T-helper 1 cell (primary cell): ENCODE data around the gene FYCO1.

Experiments
- DNase-seq, 5 donors: peaks; one replicate each; pipeline ENCODE4 v3.0.0-alpha.2; 2012 to 2020

Gene FYCO1

DNA sequence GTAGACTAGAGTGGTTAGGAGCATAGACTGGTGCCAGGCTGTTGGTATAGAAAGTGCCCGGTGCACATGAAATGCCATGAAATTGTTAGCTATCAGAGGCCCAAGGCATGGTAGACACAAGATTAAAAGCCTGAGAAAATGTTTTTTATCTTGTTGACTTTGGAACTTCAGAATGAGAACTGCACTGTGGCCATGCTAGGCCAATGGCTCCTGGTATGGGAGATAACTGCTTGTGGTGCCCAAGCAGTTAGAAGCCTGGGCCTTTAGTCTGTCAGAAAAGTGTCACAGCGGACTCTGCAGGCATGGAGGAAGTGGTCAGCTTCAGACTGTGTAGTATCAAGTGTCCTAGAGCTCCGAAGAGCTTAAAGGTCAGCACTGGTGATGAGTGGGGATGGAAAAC lies 11.9 kb downstream of the FYCO1 start:
- DNase-seq, result no peak

DNA sequence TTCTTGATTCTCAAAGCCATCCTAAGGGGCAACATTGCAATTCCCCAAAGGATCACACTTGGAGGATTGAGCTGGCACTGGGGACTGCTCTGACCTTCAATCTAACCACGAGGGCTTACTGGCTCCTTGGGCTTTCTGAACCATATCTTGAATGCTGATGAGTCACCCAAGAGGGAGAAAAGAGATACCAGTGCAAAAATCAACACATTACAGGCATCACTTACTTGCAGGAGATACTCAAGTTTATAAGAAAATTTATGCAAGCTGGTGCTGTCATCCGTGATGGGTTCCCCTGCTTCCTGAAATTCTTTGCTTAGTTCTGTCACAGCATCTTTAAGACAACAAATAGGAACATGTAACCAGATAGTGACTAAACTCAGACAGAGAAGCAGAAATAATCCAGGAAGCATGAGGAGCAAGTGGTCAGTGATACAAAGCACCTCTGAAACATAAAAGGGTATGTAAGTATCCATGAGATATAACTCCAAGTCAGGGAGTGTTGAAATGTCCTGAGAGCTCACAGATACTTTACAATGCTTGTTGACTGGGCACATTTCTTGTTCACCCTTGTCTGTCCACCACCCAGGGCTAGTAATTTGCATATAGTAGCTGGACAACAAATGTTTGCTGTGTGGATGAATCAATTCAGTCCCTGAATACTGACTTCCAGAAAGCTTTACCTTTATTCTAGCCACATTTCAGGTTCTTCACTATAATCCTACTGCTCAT lies 14.1 kb downstream of the FYCO1 start:
- no peak for DNase-seq

DNA sequence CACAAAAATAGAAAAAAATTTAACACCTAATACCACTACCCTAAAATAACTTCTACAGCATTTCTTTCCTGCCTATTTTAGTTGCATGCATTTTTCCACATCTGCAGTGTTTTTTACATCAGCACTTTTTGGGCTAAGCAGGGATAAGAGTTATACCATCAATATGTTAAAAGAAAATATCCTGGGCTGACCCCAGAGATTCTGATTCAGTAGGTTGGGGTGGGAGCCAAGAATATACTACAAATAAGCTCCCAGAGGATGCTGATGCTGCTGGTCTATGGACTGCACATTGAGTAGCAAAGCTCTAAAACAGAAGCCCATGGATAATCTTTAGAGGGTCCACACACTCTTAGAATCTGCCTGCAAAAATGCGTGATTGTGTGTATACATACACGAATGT lies 14.8 kb downstream of the FYCO1 start:
- no peak for DNase-seq

DNA sequence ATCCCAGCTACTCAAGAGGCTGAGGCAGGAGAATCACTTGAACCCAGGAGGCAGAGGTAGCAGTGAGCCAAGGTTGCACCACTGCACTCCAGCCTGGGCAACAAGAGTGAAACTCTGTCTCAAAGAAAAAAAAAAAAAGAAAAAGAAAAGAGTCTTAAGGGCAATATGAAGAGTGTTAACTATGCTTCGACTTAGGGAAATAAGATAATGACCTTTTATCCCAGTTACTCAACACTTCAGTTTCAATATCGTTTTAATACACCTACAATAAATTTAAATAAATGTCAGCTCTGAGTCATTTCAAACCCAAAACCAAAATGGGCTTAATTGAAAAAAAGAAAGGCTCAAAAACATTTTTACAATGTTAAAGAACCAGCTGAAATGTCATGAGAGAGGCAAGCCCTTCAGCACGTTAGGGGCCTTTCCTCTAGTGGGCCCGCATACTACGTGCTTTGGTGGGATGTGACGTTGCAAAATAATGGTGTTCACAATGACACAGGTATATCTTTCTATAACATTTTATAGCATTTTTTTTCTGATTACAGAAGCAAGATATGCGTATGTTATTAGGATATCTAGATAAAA lies 15.3 kb downstream of the FYCO1 start:
- peak in 1 of 5 donors; percentile 23 for DNase-seq

DNA sequence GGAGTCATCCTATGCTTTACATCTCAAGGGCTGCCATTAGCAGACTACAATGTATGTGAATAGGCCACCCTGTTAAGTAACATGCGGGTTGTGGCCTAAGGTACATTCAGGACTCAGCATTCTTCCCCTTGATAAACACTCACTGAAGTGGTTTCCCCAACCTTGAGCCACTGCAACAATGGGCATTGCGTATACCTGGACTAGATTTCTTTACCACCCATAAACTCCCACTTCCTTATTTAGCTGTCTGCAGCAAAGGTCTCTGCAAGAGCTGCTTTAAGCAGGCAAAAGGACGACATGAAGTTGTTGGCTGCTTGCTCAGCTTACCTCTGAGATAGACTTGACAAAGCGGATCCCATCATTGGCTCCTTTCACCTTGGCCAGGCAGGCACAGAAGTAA lies 16.2 kb downstream of the FYCO1 start:
- no peak for DNase-seq

DNA sequence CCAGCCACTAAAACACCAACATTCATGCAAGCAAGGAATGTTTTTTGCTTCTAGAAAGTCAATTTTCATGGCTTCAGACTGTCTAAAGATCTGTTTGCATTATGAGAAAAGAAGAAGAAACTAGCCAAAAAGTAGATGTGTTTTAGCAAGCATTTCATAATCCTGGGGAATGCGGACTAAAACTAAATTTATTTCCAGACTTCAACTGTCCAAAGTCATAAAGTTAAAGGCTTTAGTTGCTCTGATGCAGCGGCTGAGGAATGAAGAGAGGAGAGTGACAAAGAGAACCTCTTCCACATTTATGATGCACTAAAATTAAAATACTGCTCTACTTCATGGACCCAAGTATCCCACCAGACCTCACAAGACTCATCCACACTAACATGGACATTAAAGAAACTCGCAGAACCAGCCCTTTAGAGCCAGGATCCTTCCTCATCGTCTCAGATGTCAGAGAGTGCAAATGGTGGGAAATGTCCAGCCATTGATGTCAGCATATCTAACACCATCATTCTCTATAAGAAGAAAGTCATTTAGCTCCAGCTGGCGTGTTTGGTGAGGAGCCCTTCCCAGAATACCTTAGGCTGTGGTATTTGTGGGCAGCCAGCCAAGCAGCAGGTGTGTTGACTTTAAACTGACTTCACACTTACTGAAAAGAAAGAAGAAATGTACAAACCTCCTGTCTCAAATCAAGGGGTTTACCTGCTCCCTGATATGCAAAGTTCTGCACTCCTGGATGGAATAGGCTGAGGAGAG lies 17.4 kb downstream of the FYCO1 start:
- peak in 2 of 5 donors; percentile 43 to 84 for DNase-seq

GRCh38 chr3:45976191-45977091 lies 19.2 kb downstream of the FYCO1 start:
- DNase-seq, result peak in 2 of 5 donors; percentile 41 to 45

DNA sequence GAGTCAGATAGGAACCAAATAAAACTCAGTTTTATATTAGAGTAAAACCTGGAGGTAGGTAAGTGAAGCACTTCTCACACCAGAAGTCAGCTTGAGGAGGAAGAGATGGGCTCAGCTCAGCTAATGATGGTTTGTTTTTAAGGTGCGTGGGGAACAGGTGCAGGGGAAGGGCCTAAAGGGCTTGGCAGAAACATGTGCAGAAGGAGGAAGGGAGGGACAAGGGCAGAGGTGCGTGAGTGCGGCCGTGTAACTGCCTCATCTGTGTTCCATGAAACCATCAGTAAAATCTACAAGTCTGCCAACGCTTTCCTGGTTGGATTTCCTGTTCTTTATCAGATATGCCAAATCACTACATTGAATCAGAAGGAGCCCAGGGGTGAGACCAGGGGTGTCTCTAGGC lies 19.9 kb downstream of the FYCO1 start:
- DNase-seq, result no peak

DNA sequence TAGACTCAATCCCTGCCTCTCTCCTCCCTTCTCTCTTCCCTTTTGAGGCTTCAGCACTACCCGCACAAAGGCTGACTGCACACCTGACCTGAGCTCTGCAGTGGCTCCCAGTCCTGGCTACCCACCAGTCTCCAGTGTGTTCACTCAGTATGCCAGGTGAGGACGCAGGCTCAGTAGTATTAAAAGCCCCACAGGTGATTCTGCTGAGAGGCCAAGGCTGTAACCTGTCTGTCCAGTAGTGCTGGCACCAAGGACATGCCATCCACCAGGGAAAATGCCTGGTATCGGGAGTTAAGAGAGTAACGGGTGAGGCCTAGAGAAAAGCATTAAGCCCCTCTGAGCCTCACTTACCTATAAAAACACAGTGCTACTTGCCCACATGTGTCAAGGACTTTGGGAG lies 20.9 kb downstream of the FYCO1 start:
- DNase-seq, result no peak

- no peak for DNase-seq
Observed at GRCh38 chr3:45972534-45973402, 22.9 kb downstream of the FYCO1 start.

DNA sequence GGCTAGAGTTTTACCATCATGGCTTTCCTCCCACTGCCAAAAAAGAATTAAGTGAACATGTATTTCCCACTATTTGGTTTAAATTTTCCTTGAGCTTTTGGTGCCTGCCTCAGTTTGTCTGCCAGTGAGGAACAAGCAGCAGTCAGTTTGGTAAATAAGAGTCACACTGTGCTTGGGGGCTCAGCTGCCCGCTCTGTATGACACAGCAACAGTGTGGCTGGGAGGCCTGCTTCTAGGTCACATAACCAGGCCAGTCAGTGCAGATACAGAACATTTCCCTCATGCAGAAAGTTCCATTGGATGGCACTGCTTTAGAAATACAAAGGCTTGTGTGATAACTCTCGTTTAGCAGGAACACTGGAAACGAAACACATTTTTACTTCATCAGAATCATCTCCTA lies 25.7 kb downstream of the FYCO1 start:
- no peak for DNase-seq

DNA sequence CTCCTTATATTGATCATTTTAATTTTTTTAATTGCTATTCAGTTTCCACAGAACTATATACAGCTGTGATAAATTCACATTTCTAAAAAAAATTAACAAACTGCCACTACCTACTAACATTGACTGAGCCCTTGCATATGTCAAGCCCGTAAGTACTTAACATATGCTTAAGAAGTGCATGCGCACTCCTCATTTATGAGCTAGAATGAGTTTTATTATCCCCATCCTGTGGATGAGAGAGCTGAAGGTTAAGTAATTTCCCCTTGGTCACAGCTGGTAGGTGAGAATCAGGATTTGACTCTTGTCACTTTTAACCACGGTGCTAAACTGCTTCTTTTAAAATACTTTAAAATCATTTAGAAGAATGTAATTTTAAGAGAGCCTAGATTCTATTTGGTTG lies 26.5 kb downstream of the FYCO1 start:
- no peak for DNase-seq

DNA sequence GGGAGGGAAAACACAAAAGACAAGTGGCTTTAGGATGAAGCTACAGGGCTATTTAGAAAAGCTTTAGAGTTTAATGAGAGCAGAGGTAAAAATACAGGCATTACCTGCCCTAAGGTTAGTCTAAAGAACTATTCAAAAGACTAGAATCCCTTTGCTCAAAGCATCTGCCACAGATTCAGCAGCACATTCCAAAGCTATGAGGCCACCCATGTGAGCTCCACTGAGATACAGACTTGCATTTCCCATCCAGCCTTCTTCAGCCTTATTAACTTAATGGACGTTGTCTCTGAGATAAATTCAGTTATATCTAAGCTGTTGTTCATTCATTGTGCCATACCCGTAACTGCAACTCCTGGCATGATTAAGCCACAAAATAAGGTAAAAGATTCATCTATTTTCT lies 26.9 kb downstream of the FYCO1 start:
- DNase-seq, result no peak

- DNase-seq, result no peak
Observed at GRCh38 chr3:45968149-45968548, 27.5 kb downstream of the FYCO1 start.

DNA sequence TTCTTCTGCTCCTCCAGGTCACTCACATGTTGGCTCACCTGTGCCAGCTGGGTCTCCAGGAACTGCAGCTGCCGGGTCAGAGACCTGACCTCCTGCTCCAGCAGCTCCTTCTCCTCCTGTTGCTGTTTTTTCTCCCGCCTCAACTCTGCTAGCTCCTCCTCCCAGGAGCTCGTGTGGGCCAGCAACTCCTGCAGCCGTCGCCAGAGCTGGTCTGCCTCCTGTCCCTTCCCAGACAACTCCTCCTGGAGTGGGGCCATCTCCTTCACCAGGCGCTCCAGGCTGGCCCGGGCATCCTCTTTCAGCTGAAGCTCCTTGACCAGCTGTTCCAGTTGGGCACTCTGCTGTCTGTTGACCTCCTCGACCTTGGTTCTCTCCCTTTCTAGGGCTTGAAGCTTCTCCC lies 27.9 kb downstream of the FYCO1 start:
- no peak for DNase-seq

DNA sequence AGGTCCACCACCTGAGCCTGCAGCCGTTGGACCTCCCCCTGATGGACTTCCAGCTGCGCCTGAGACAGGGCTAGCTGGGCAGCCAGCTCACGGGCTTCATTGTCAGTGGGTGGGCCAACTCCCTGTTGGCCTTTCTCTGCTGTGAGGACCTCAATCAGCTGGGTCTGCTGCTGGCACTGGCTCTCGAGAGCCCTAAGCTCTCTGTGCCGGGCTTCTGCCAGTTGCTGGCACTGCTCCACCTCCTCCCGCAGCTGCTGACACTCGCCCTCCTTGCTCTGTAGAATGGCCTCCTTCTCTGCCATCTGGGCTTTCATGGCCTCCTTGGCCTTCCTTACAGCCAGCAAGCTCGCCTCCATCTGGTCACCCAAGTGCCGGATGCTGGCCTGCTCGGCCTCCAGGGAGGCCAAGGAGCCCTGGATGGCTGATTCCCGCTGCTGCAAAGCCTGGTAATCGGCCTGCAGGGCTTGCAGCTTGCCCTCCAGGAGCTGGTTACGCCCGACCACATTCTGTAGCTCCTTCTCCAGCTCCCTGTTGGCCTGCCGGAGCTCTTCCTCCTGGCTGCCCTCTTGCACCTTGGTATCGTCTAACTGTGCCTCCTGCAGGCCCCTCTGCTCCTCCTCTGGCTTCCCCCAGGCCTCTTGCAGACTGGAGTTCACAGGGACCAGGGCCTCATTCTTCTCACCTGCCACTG lies 28.5 kb downstream of the FYCO1 start:
- DNase-seq, result no peak

DNA sequence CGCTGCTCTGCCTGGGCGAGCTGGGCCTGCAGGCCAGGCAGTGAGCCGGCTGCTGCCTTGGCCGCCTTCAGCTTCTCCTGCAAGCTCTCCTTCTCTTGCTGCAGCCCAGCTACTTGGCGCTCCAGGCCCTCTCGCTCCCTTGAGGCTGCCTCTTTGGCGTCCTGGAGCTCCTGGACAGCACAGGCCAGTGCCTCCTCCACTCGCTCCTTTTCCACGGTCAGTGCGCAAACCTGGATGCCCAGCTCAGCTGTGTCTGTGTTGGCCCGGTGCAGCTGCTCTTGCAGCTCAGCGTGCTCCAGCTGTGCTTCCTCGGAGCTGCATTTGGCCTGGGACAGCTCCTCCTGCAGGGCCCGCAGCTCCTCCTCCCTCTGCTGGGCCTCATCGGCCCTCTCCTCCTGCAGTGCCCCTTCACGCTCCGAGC lies 29.2 kb downstream of the FYCO1 start:
- no peak for DNase-seq

GRCh38 chr3:45965653-45966052 lies 30.0 kb downstream of the FYCO1 start:
- DNase-seq, result peak in 2 of 5 donors; percentile 17 to 39

- no peak for DNase-seq
Observed at GRCh38 chr3:45965253-45965652, 30.4 kb downstream of the FYCO1 start.

DNA sequence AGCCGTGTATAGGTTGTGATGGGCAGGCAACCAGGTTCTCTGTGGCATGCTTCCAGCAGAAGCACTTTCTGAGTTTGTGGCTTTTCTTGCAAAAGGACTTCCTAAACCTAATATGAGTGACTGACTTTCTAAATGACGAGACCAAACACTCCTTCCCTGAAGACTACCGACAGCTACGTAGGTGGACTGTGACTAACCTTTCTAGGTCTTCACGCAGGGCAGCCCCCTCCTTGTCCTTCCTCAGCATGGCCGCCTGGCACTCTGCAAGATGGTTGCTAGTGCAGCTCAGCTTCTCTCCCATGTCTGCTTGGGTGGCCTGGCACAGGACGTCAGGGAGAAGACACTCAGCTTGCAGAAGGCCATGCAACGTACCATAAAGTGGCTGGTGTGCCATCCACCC lies 31.5 kb downstream of the FYCO1 start:
- peak in 1 of 5 donors; percentile 84 for DNase-seq

DNA sequence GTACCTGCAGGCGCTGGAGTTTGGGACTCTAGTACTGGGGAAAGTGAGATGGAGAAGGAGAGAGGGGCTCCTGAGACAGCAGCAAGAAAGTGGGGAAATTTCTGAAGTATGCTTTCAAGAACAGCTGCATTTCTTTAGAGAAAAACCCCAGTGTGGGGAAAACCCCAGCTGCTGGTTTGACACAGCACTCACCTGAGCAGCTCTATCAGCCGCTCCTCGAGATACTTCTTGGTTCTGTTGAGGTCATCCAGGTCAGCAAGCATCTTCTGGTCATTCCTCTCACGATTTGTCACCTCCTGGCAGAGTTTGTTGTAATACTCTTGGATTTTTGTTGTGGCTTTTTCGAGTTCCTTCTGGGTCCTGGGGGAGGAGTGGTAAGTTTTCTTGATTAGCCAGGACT lies 33.6 kb downstream of the FYCO1 start:
- DNase-seq, result no peak
